AML-193 (cell line): ENCODE results near the gene AMH.

Source experiments
- DNase-seq, 2 experiments: peaks; one replicate each; lab custom pipeline; 2025; lab: John Stamatoyannopoulos, UW

The AMH gene

DNA sequence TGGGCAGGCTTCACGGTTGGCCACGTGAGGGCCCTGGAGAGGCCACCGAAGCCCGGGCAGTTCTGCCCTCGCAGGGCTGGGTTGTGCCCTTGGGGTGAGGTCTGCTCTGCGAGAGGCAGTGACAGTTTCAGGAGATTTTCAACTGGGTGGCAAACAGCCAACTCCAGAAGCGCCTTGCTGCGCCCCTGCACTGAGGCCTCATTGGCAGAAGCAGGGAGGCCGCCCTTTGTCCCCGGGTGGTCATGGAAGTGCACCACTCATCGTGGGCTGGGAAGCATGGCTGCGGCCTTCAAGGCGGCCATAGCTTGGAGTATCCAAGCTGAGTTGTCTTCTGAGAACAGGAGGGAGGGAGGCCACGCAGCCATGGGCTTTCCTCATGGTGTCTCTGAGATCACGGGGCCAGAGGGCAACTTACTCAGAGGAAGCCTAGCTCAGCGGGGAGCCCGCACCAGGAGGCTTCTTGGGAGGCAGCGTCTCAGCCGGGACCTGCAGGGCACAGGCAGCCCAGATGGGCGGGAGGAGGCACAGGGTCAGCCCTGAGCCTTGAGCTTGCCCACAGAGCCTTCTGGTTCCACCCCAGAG, 27.8 kb upstream of the AMH start:
- DNase-seq: no peak

DNA sequence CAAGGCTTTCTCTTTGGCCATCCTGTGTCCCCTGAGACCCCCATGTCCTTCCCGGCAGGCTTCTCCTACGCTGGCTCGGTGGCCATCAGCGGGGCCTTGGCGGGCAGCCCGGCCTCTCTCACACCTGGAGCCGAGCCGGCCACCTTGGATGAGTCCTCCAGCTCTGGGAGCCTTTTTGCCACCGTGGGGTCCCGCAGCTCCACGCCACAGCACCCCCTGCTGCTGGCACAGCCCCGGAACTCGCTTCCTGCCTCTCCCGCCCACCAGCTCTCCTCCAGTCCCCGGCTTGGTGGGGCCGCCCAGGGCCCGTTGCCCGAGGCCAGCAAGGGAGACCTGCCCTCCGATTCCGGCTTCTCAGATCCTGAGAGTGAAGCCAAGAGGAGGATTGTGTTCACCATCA, 27.2 kb upstream of the AMH start:
- no peak for DNase-seq

DNA sequence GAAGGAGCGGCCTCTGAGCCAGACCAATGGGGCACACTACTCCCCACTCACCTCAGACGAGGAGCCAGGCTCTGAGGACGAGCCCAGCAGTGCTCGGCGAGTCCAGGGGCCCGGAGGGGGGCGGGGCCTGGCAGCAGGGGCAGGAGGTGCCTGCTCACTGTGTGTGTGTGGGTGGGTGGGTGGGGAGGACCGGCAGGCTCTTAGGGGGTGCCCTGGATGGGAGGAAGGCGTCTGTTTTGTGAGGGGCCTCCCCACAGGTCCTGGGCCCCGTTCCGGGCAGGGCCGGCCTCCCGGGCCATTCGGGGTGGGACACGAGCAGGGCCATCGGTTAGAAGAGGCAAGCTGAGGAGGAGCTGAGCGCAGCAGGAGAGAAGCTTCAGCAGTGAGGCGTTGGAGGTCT, 25.7 kb upstream of the AMH start:
- no peak for DNase-seq

DNA sequence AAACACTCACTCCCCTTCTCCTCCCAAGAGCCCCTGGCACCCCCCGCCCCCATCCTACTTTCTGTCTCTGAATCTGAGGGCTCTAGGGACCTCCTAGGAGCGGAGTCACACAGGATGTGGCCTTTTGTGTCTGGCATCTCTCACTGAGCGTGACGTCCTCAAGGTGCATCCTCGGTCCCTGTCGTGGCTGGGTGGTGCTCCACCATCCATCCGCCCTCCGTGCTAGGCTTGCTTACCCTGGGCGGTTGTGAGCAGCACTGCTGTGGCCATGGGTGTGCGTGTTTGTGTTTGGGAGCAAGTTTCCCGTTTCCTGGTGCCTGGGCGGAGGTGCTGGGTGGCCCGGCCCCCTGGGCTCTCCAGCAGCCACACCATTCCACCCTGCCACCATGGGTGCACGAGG, 25.2 kb upstream of the AMH start:
- DNase-seq: no peak

DNA sequence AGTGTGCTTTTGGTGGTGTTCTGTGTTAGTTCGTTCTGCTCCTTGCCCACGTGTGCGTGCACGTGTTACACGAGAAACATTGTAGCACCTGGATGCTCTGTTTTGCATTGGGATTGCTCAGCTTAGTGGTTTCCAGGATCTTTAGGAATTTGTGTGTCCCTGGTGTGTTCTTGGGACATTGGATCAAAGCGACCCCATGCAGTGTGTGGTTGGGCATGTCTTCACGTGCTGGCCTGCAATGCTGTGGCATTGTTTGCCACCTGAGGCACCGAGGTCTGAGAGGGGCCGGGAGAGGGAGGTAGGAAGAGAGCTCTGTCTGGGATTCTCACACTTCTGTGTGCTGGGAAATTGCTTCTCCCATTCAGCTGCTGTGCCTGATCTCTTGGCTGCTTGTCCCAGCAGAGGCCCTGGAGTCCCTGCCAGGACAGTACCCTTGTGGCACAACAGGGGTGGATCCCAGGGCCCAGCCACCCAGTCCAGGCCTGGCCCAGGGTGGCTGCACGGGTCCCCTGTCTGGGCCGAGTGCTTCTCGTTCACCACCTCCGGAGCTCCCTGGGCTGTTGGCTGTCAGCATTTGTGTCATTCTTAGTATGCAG, 24.3 kb upstream of the AMH start:
- DNase-seq: no peak

DNA sequence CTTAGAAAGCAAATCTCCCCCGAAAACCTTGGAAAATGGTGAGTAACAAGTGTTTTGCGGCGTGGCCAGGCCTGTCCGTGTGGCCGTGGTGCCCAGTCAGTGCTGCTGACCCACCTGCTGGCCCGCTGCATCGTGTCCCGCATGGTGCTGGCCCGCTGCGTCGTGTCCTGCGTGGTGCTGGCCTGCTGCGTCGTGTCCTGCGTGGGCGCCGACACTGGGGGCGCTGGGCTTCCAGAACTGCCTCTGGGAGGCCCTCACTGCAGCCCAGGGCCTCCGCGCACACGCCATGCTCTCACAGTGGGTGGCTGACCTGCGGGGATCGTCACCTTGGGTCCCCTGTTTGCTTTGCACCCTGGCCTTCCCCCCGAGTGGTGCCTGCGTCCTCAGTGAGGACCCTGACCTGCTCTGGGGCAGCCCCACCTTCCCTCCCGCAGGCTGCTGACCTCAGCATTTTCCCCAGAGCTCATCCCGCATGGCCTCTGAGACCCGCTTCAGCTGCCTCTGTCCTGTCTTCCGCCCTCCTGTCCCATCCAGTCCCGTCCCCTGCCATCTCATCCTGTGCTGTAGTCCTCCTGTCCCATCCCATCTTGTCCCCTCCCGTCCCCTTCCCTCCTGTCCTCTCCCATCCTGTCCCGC, 23.6 kb upstream of the AMH start:
- no peak for DNase-seq

DNA sequence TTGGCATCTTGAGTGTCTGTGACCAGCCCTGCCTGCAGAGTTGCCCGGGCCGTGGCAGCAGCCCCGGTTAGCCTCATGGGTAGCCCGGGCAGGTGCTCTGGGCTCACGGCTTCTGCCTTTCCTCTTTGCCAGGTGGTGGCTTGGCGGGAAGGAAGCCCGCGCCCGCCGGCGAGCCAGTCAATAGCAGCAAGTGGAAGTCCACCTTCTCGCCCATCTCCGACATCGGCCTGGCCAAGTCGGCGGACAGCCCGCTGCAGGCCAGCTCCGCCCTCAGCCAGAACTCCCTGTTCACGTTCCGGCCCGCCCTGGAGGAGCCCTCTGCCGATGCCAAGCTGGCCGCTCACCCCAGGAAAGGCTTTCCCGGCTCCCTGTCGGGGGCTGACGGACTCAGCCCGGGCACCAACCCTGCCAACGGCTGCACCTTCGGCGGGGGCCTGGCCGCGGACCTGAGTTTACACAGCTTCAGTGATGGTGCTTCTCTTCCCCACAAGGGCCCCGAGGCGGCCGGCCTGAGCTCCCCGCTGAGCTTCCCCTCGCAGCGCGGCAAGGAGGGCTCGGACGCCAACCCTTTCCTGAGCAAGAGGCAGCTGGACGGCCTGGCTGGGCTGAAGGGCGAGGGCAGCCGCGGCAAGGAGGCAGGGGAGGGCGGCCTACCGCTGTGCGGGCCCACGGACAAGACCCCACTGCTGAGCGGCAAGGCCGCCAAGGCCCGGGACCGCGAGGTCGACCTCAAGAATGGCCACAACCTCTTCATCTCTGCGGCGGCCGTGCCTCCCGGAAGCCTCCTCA, 22.9 kb upstream of the AMH start:
- no peak for DNase-seq

DNA sequence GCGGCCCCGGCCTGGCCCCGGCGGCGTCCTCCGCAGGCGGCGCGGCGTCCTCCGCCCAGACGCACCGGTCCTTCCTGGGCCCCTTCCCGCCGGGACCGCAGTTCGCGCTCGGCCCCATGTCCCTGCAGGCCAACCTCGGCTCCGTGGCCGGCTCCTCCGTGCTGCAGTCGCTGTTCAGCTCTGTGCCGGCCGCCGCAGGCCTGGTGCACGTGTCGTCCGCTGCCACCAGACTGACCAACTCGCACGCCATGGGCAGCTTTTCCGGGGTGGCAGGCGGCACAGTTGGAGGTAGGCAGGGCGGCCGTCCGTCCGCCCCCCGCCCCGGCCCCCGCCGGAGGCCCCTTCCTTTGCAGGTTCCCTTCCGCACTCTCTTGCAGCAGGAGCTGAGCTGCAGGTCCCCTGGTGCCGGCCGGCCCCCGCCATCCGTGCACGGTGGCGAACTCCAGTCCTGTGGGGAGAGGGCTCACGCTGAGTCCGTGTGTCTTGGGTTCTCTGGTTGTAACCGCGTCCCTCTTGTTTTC, 22.2 kb upstream of the AMH start:
- no peak for DNase-seq

DNA sequence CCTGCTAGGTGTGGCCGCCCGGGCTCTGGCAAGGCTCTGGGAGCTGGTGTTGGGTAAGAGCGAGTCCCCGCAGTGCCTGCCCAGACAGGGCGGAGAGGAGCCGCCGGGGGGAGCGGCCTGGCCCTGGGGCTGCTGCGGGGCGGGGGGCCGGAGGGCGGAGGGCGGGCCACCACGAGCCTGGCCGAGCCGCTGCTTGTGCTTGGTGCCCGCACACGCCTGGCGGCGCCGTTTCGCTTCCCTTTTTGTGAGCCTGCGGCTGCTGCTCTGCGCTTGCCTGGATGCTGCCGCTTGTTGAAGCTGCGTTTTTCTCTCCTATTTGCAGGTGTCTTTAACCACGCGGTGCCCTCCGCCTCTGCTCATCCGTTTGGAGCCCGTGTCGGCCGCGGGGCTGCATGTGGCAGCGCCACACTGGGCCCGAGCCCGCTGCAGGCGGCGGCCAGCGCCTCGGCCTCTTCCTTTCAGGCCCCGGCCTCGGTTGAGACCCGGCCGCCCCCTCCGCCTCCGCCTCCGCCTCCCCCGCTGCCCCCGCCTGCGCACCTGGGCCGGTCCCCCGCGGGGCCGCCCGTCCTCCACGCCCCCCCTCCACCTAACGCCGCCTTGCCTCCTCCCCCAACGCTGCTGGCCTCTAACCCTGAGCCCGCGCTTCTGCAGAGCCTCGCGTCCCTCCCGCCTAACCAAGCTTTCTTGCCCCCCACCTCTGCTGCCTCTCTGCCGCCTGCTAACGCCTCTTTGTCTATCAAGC, 21.5 kb upstream of the AMH start:
- DNase-seq: no peak

DNA sequence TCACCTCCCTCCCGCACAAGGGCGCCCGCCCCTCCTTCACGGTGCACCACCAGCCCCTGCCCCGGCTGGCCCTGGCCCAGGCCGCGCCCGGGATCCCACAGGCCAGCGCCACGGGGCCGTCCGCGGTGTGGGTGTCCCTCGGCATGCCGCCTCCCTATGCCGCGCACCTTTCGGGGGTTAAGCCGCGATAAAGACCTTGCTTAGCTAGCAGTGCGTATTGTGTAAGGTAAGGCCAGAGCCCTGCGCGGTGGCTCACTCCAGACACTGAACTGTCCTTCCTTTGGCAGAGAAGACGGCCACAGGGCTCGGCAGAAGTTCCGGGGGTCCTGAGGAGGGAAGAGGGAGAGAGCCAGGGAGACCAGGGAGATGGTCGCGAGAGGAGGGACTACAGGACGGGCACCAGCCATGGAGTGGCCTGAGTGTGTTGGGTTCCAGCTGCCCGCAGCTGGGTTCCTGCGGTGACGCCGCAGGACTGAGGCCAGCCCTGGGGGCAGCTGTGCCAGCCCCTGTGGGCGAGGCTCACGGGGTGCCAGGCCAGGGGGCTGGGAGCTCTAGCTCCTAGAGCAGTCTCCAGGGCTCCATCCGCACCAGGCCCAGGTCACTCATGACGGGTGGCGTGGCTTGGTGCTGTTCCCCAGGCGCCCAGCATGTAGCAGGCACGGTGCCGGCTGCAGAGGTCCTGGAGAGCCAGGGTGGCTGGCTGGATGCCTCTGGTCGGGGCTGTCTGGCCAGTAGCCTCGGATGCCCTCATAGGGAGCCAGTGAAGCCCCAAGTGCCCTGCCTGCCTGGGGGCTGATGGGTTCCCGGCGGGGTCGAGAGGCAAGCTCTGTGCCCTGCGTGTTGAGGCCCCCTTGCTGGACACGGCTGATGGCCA, 20.7 kb upstream of the AMH start:
- DNase-seq: no peak

DNA sequence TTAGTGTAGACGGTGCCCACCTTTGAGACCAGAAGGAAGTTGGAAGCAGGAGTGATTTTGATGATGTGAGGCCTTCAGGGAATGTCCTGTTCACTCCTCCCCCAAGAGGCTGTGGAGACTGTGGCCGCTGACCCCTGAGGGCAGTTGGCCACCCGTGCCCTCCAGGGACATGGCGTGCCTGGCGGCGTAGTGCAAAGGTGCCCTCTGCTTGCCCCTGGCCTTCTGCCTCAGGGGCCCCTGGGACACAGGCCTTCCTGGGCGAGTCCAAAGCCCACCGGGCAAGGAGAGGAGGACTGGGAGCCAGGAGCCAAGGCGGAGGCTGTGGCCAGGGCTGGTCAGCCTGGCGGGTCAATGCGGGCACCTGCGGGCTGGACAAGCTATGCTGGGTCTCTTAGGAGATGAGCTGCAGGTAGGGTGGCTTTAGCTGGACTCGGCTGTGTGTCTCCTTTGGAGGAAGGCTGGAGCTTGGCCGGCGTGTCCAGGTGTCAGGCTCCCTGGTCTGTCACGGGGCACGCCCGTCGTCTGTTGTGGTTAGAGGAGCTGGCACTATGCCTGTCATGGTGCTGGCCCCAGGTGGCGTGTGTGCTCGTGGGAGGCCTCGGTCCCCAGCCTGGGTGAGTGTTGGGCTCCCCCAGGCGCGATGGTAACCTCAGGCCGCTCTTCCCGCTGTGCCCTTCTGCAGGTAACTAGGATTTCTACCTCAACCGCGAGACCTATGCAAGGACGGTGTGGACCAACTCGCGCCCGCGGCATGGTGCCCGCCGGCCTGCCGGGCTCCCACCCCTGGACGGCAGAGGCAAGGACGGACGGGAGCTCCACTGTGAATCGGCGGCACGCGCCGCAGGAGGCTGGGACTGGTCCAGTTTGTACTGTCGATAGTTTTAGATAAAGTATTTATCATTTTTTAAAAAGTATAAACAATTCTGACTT, 19.8 kb upstream of the AMH start:
- DNase-seq: no peak

DNA sequence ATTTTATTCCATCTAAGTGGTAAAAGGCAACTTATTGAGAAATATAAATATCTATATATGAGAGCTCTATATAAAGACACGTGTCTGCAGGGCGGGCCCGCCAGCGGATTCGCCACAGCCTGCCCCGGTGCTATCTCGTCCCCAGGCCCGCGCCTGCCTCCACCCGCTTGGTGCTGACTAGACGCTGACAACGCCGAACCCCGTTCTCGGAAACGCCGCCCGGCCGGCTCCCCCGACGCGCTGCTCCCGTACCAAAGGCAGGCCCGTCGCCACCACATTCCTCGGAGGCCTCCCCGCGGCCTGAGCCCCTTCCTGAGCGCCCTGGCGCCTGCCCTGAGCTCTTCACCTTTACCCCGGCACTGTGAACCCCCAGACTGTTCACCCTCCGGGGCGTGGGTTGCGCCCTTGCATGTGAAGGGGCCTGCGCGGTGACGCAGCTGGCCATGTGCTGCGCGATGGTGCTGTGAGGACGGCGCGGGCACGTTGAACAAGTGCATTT, 19.0 kb upstream of the AMH start:
- no peak for DNase-seq

DNA sequence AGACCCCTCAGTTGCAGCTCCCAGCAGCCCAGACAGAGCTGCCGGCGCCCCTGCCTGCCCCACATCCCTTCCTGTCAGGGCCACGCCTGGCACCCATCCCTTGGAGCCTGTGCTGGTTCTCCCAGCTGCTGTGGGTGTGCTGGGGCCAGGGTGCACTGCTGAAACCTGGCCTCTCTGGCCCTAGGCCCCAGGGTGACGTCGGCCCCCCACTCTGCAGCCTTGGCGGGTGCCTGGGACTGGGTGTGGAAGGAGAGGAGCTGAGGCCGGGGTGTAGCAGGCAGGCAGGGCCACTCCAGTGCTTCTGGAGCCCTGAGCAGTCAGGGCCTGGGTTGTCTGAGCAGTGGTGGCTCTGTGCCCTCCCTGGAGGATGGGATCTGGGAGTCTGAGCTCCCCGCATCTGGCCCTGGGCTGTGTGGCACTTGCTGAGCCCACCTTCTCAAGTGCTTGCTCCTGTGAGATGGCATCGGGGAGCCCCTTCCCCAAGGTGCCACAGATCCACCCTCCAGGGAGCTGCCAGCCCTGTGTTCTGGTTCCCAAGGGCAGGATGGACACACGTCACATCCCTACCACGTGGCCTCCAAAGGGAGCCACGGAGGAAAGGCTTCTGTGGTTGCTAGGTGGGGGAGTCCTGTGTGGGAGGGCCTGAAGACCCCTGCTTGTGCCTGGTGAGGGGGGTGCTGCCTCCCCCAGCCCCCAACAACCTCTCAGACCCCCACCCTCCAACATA, 18.2 kb upstream of the AMH start:
- no peak for DNase-seq

DNA sequence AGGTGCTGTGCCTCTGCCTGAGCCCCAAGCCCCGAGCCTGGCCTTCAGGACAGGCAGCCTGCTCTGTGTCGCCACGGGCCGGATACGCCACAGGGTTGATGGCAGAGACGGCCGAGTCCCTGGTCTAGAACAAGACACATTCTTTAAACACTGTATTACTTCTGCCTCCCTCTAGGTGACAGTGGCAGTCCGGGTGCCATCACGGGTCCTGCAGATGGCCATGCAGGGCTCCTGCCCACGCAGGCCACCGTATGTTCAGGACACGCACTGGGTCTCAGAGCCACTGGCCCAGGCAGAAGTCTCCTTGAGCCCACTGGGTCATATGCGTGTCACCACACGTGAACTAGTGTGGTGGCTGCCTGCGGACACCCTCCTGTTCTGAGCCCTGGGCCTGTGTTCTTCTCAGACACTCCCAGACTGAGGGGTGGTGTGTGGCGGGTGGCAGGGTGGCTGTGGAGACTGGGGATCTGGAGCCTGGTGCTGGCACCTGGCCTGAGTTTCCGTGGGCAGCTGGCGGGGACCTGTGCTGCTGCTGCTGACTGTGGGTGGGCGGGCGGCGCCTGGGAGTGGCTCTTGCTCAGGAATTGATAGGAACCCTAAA, 17.4 kb upstream of the AMH start:
- DNase-seq: peak in 1 of 2 experiments; percentile 12

DNA sequence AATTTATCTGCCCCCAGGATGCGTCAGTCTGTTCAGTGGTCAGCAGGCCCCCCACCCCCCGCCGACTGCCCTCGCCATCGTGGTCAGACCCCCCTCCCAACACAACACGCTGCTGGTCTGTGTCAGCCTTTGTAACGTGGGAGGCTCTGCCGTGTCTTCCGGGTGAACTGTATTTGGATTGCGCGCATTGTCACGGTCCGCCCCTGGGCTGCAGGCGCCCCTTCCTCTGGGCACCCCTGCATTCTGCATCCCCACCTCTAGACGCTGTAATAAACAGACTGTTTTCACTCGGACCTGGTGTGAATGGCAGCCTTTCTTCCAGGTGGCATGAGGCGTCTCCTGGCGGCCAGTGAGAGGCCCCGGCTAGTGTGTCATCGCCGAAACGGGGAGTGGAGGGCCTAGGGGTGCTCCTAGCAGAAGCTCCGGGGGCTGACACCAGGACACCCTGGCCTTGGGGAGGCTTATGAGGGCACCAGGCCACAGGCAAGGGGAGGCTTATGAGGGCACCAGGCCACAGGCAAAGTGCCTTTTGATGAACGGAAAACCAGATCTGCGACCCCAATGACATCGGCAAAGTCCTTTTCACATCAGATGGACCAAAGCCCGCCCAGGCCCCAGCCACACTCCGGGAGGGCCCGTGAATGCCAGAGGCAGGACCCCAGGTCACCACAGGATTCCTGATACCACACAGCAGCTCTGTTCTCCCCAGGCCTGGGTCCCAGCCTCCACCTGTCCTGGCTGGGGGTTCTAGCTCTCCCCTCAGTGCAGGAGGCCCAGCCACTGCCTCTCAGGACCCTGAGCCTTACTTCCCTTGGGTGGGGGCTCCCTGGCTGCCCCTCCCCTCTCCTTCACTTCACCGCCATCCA, 16.6 kb upstream of the AMH start:
- no peak for DNase-seq

DNA sequence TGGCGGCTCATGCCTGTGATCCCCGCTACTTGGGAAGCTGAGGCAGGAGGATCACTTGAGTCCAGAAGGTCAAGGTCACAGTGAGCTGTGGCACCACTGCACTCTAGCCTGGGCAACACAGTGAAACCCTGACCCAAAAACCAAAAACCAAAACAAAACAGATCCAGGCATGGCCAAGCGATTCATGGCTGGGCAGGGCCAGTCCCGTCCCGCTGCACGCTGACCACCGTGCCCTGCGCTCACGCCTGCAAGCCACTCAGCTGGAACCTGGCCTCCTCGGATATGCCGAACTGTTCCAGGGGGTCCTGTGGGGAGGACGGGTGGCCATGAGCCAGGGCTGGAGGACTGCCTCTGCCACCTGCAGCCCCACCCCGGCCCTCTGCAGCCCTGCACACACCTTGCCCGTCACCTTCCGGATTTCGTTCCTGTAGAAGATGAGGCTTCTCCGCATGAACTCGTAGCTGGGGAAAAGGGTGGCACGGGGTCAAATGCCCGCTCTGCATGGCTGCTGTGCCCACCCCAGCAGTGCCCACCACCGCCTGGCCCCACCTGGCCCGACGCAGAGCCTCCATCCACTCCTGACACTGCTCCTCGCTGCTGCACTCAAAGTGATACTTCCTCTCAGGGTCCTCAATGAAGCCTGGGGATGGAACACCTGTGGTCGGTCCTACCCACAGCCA, 15.4 kb upstream of the AMH start:
- DNase-seq: no peak

DNA sequence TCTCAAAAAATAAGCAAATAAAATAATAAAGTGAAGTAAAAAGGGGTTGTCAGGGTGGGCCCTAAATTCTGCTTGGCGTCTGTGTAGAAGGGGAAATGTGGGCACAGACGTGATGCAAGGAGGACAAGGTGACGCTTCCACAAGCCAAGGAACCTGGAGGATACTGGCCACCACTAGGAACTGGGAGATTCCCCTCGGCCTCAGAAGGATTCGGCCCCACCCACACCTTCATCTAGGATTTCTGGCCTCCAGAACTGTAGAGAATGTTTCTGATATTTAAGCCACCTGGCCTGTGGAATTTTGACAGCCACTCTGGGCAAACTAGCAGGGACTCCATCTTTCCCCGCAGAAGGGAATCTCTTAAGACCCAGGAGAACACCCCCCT, 14.1 kb upstream of the AMH start:
- DNase-seq: no peak
